Measurements from ENCODE around the gene ZNF93.
"Not testable (repeated sequence)": the region's sequence is repeated elsewhere in the genome, so short reads cannot be mapped to it uniquely, and the experiment has no call there.

ZNF93 gene

GRCh38 chr19:19956434-19957075 is 55.8 kb downstream of the ZNF93 start:
- no peaks in the 10 kb centered on the region for H3K36me3 ChIP-seq
- H3K4me3 ChIP-seq (ENCODE audit: low read depth, low read length): peak overlapping the region; percentile 20; the same call in 1 of the 2 replicates
- no peaks in the 10 kb centered on the region for H3K4me1 ChIP-seq
- peaks cover 2% of the 10 kb centered on the region; the same call in 1 of the 2 replicates for H3K9me3 ChIP-seq
- DNase-seq: peak; percentile 33
- TF ChIP-seq CTCF (IDR thresholded peaks at IDR 0.05; ENCODE audit: low read depth, low read length): no peak
- no peaks in the 10 kb centered on the region for H3K27me3 ChIP-seq

- not testable (repeated sequence) for H3K27me3 ChIP-seq; DNase-seq; H3K4me1 ChIP-seq; H3K4me3 ChIP-seq (ENCODE audit: low read depth, low read length); H3K9me3 ChIP-seq; H3K36me3 ChIP-seq
Observed at GRCh38 chr19:19957766-19958165, 57.0 kb downstream of the ZNF93 start.

GRCh38 chr19:19959151-19959799 is 58.5 kb downstream of the ZNF93 start:
- TF ChIP-seq CTCF (IDR thresholded peaks at IDR 0.05; ENCODE audit: low read depth, low read length): peak; percentile 65
- H3K4me1 ChIP-seq; H3K36me3 ChIP-seq; H3K9me3 ChIP-seq; H3K4me3 ChIP-seq (ENCODE audit: low read depth, low read length); H3K27me3 ChIP-seq: not testable (repeated sequence)
- DNase-seq: peak; percentile 74

GRCh38 chr19:19964416-19964815 is 63.7 kb downstream of the ZNF93 start:
- no peaks in the 10 kb centered on the region for H3K4me1 ChIP-seq
- TF ChIP-seq CTCF (IDR thresholded peaks at IDR 0.05; ENCODE audit: low read depth, low read length): no peak
- DNase-seq: no peak
- no peak overlapping the region for H3K4me3 ChIP-seq (ENCODE audit: low read depth, low read length)
- H3K27me3 ChIP-seq: no peaks in the 10 kb centered on the region
- H3K36me3 ChIP-seq: no peaks in the 10 kb centered on the region
- peaks cover 2% of the 10 kb centered on the region; the same call in 1 of the 2 replicates for H3K9me3 ChIP-seq

GRCh38 chr19:19966126-19966525 is 65.4 kb downstream of the ZNF93 start:
- not testable (repeated sequence) for H3K27me3 ChIP-seq; H3K36me3 ChIP-seq; H3K4me3 ChIP-seq (ENCODE audit: low read depth, low read length); DNase-seq; H3K4me1 ChIP-seq; H3K9me3 ChIP-seq

- Histone ChIP-seq H3K36me3 (no peaks in the 10 kb centered on the region), H3K9me3 (no peaks in the 10 kb centered on the region), H3K4me3 (ENCODE audit: low read depth, low read length) (no peak overlapping the region), H3K27me3 (no peaks in the 10 kb centered on the region), H3K4me1 (no peaks in the 10 kb centered on the region)
- no peak for DNase-seq
- no peak for TF ChIP-seq CTCF (IDR thresholded peaks at IDR 0.05; ENCODE audit: low read depth, low read length)
Observed at GRCh38 chr19:19966862-19967261, 66.1 kb downstream of the ZNF93 start.
